Cardiac muscle cell (in vitro differentiated cells and primary cell): ENCODE data around the gene CDR2. TPM values are rescaled to one million over a fixed set of nuclear protein-coding genes. Genes with fewer than 3 reads are reported as not detected.

Experiments used
- DNase-seq, 2 donors: peaks; one replicate each; pipeline versions ENCODE4 v3.0.0 to v3.0.0-alpha.2; 2010 to 2017; ENCODE audit warnings: low read depth in 1 of 2, low spot score in 1 of 2
- H3K27ac ChIP-seq: fragments of 200-600 bp; sonication (generic); 2 replicates; pipeline ENCODE4 v1.5.1; 2016
- H3K27me3 ChIP-seq: fragments of 200-600 bp; sonication (generic); 2 replicates; pipeline ENCODE4 v1.6.0; 2016; ENCODE audit warnings: control low read depth
- H3K36me3 ChIP-seq: fragments of 200-600 bp; sonication (generic); 2 replicates; pipeline ENCODE4 v1.5.1; 2016; ENCODE audit warnings: control low read depth
- H3K4me1 ChIP-seq: fragments of 200-600 bp; sonication (generic); 2 replicates; pipeline ENCODE4 v1.8.1; 2017; ENCODE audit warnings: low read depth, mild to moderate bottlenecking, mixed run types
- H3K4me3 ChIP-seq: fragments of 200-600 bp; sonication (generic); 2 replicates; pipeline ENCODE4 v1.5.1; 2016; ENCODE audit warnings: mild to moderate bottlenecking
- H3K9me3 ChIP-seq: fragments of 200-600 bp; sonication (generic); 2 replicates; pipeline ENCODE4 v1.5.1; 2017; ENCODE audit warnings: low read depth, mild to moderate bottlenecking, control low read depth
- CTCF ChIP-seq: IDR thresholded peaks from 2 replicates; pipeline ENCODE4 v1.5.1; 2012; ENCODE audit warnings: low read depth, mild to moderate bottlenecking, low read length
- polyA plus RNA-seq: library from polyadenylated mRNA; unstranded; fragments of >200 nt; fragmentation: Nextera tagmentation; extraction: Ambion mirVana; gene quantifications from 2 replicates; pipeline ENCODE4 v1.2.1, GENCODE V29; 2016
- total RNA-seq: library from RNA; depleted of rRNA; stranded (reverse); fragments of >200 nt; gene quantifications from 2 replicates; pipeline ENCODE4 v1.2.3, GENCODE V29; 2016

The CDR2 gene
- total and polyA plus RNA-seq, 2 experiments from 2014 or later: 9.7 to 10.7 TPM

DNA sequence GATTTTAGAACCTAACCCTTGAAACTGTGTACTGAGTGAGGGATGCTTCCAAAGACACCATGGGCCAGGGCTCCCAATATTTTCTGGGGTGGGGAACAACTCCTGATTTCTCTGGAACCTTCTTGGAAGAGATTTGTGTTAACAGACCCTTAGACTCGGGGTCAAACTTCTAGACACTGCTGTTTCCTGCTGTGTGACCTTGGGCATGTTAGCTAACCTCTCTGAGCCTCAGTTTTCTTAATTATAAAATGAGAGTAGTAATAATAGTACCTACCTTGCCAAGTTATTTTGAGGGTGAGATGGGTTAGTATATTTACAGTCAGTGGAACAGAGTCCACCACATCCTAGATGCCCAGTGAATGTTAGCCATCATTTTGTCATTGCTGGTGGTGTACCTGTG is 58.4 kb downstream of the CDR2 start:
- no peak for TF ChIP-seq CTCF
- H3K36me3 ChIP-seq: peaks cover 13% of the 10 kb centered on the region
- no peak for DNase-seq

DNA sequence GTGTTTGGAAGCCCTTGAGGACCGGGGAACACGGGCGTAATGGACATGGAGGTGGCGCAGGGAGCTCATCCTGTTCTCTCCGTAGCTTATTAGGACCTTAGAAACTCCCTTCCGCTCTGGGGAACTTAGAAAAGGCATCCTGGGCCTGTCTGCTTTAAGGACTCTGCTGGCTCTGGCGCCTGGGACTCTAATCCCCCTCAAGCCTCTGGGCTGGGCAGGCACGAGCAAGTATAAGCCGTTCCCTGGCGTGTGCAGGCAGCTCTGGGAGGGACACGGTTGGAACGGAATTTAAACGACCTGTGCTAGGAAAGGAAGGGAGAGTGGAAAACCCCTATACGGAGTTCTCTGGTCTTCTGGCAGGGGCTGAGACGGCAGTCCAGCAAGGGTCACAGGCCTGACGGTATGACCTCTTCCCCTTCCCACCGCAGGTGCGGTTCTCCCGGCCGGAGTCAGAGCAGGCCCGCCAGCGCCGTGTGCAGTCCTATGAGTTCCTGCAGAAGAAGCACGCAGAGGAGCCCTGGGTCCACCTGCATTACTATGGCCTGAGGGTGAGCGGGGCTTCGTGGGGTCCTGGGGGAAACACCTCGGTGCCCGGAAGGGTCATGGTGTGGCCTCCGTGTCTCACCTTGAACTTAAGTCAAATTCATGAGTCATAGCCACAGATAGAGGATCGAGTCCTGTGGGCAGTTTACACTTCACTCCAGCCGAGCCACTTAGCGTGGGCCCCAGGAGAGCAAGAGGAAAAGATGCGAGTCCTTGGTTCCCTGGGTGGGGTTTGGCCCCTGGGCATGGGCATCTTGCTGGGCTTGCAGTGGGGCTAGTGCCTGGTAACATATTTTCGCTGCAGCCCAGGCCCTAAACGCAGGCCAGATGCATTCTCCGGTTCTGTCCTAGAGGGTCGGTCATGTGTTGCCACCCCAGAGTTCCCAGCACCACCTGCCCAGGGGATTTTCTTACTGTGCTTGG is 59.5 kb downstream of the CDR2 start:
- no peak for TF ChIP-seq CTCF
- H3K27ac ChIP-seq: no peak overlapping the region
- no peaks in the 10 kb centered on the region for H3K4me1 ChIP-seq
- H3K27me3 ChIP-seq: no peaks in the 10 kb centered on the region
- no peak for DNase-seq
- no peaks in the 10 kb centered on the region for H3K9me3 ChIP-seq
- H3K36me3 ChIP-seq: peaks cover 13% of the 10 kb centered on the region
- H3K4me3 ChIP-seq: no peak overlapping the region

More for the DNA sequence above, 58.4 kb downstream of the CDR2 start:
- Histone ChIP-seq H3K27ac (no peak overlapping the region), H3K27me3 (no peaks in the 10 kb centered on the region), H3K4me3 (no peak overlapping the region), H3K4me1 (no peaks in the 10 kb centered on the region), H3K9me3 (no peaks in the 10 kb centered on the region)

DNA sequence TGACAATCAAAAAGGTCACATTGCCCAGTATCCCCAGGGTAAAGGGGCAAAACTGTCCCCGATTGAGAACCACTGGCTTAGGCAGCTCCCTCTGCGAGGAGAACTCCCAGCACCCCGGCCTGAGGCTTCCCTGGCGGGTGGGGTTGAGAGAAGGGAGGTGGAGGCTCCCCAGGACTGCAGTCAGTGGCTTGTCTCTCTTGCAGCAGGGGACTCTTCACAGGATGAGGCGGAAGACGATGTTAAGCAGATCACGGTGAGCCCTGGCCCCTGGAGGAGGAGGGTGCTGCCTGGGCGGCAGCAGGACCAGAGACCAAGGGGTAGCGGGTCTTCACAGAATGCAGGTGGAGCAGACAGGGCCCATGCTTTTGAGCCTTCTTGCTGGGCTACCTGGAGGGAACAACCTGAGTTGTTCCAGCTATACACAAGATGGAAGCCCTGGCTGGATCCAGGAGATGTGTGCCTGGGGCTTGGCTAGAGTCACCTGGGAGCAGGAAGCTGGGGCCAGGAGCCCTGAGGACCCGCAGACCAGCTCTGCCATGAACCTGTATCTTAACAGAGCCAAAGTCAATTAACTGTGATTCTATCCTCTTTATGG is 60.4 kb downstream of the CDR2 start:
- Histone ChIP-seq H3K27me3 (no peaks in the 10 kb centered on the region), H3K9me3 (no peaks in the 10 kb centered on the region), H3K36me3 (peaks cover 21% of the 10 kb centered on the region), H3K27ac (no peak overlapping the region), H3K4me1 (no peaks in the 10 kb centered on the region), H3K4me3 (no peak overlapping the region)
- no peak for DNase-seq
- no peak for TF ChIP-seq CTCF

DNA sequence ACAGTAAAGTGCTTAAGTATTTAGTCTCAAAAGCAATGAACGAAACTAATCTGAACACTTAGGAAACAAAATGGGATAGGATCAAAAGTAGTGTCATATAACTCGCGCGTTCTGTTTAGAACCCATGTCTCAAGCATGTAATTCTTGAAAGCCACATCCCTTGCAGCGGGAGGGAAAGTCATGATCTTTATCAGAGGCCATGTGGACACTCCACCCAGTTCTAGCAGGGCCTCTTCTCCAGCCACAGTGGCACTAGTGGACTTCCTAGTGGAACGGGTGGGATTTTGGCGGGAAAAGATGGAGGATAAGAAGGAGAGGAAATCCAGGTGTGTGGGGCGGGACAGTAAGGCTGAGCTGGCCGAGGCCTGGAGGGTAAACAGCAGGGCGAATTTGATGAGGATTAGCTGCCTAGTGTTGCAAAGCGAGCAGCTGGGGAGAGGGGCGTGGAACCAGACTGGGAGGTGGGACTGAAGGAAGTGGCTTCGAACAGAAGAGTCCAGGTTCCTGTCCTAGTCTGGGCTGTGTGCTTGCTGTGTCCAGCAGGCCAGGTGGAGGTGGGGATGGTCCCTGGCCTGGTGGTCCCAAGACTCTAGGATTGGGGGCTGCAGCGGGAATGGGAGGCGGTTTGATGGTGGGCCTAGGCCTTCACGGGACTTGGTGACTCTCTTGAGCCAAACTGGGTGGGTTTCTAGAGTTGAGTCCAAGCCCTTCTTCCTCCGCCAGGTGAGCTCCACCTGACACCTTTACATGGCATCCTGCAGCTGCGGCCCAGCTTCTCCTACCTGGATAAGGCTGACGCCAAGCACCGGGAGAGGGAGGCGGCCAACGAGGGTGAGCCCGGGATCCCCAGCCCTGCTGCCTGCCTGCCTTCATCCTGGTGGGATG is 61.3 kb downstream of the CDR2 start:
- Histone ChIP-seq H3K27me3 (no peaks in the 10 kb centered on the region), H3K36me3 (peaks cover 22% of the 10 kb centered on the region), H3K4me3 (no peak overlapping the region), H3K9me3 (no peaks in the 10 kb centered on the region), H3K27ac (no peak overlapping the region), H3K4me1 (no peaks in the 10 kb centered on the region)
- DNase-seq: no peak
- no peak for TF ChIP-seq CTCF

GRCh38 chr16:22311520-22311919 is 62.9 kb downstream of the CDR2 start:
- no peak overlapping the region for H3K4me3 ChIP-seq
- DNase-seq: no peak
- TF ChIP-seq CTCF: no peak
- no peaks in the 10 kb centered on the region for H3K9me3 ChIP-seq
- H3K36me3 ChIP-seq: peaks cover 22% of the 10 kb centered on the region
- no peak overlapping the region for H3K27ac ChIP-seq
- no peaks in the 10 kb centered on the region for H3K27me3 ChIP-seq
- no peaks in the 10 kb centered on the region for H3K4me1 ChIP-seq
